HepG2 (cell line): ENCODE data around the gene SHPK. TPM values are rescaled to one million over a fixed set of nuclear protein-coding genes. Genes with fewer than 3 reads are reported as not detected.

Experiments used
- ADNP ChIP-seq: sonication (generic); formaldehyde crosslinking; IDR thresholded peaks from 2 replicates; pipeline ENCODE4 v1.4.0; 2020; ENCODE audit warnings: missing genetic modification reagents
- CBFB ChIP-seq: sonication (generic); formaldehyde crosslinking; IDR thresholded peaks from 2 replicates; pipeline ENCODE4 v1.4.0; 2020; ENCODE audit warnings: missing genetic modification reagents
- CREM ChIP-seq, 2 experiments: sonication (generic) in 1 of 2; formaldehyde crosslinking in 1 of 2; IDR thresholded peaks; 2 replicates each; pipeline versions ENCODE4 v1.4.0 to v1.6.1; 2016 to 2020; ENCODE audit warnings: antibody characterized with exemption in 1 of 2, mild to moderate bottlenecking in 1 of 2, missing genetic modification reagents in 1 of 2
- DMTF1 ChIP-seq: sonication (generic); formaldehyde crosslinking; IDR thresholded peaks from 2 replicates; pipeline ENCODE4 v1.4.0; 2020; ENCODE audit warnings: mild to moderate bottlenecking, missing genetic modification reagents
- ETV5 ChIP-seq: IDR thresholded peaks from 2 replicates; pipeline ENCODE4 v1.6.1; 2018; ENCODE audit warnings: missing biosample characterization, missing genetic modification reagents, inconsistent platforms, borderline replicate concordance
- NFKB2 ChIP-seq: sonication (generic); formaldehyde crosslinking; IDR thresholded peaks from 2 replicates; pipeline ENCODE4 v1.4.0; 2020; ENCODE audit warnings: missing genetic modification reagents, borderline replicate concordance
- ONECUT2 ChIP-seq: sonication (generic); formaldehyde crosslinking; IDR thresholded peaks from 2 replicates; pipeline ENCODE4 v1.4.0; 2020; ENCODE audit warnings: missing genetic modification reagents
- RORA ChIP-seq: sonication (generic); formaldehyde crosslinking; IDR thresholded peaks from 2 replicates; pipeline ENCODE4 v1.5.0; 2020; ENCODE audit warnings: mild to moderate bottlenecking, missing genetic modification reagents, moderate library complexity
- SETDB1 ChIP-seq: sonication (generic); formaldehyde crosslinking; IDR thresholded peaks from 2 replicates; pipeline ENCODE4 v1.5.1; 2020; ENCODE audit warnings: missing genetic modification reagents, mild to moderate bottlenecking, borderline replicate concordance
- SMC3 ChIP-seq: IDR thresholded peaks from 2 replicates; pipeline ENCODE4 v1.6.1; 2011; ENCODE audit warnings: low read length, improper control_type of control experiment
- SYNCRIP ChIP-seq: fragments of 200-400 bp; formaldehyde crosslinking; IDR thresholded peaks from 2 replicates; pipeline ENCODE4 v1.6.1; 2018; ENCODE audit warnings: mild to moderate bottlenecking, low read depth, low read length; ENCODE audit not compliant: insufficient read depth
- TFDP1 ChIP-seq: IDR thresholded peaks from 2 replicates; pipeline ENCODE4 v1.6.1; 2016; ENCODE audit warnings: missing compliant biosample characterization, missing genetic modification reagents, borderline replicate concordance
- ZNF326 ChIP-seq: sonication (generic); formaldehyde crosslinking; IDR thresholded peaks from 2 replicates; pipeline ENCODE4 v1.4.0; 2020; ENCODE audit warnings: missing genetic modification reagents, borderline replicate concordance
- ZNF710 ChIP-seq: sonication (generic); formaldehyde crosslinking; IDR thresholded peaks from 2 replicates; pipeline ENCODE4 v1.5.0; 2020; ENCODE audit warnings: mild to moderate bottlenecking, missing genetic modification reagents, borderline replicate concordance
- ZSCAN12 ChIP-seq: sonication (generic); formaldehyde crosslinking; IDR thresholded peaks from 2 replicates; pipeline ENCODE4 v1.9.0; 2021; ENCODE audit warnings: mild to moderate bottlenecking, missing genetic modification reagents
- polyA plus RNA-seq, 8 experiments: library from polyadenylated mRNA; depleted of rRNA in 3 of 8; stranded (reverse) in 7 of 8; unstranded in 1 of 8; fragments of >200 nt; fragmentation: Illumina TruSeq in 4 of 8; extraction: Trizol in 4 of 8; gene quantifications; 2 replicates each; pipeline versions ENCODE4 v1.2.1 to v1.2.3, GENCODE V29; 2011 to 2016; ENCODE audit warnings: low read depth in 4 of 8, missing spikeins in 1 of 8, mixed read lengths in 1 of 8; ENCODE audit not compliant: insufficient read depth in 1 of 8
- total RNA-seq, 5 experiments: library from RNA; depleted of rRNA; stranded (reverse); fragments of >200 nt; fragmentation: Illumina TruSeq; extraction: Trizol; gene quantifications; 2 replicates each; pipeline ENCODE4 v1.2.3, GENCODE V29; 2016; ENCODE audit warnings: low read depth in 1 of 5
- TF ChIP-seq, protein P1 (sequence below): fragments of 450-650 bp; IDR thresholded peaks from 2 replicates; pipeline ENCODE4 v1.6.1; 2017
- TF ChIP-seq, protein P2 (sequence below): sonication (generic); formaldehyde crosslinking; IDR thresholded peaks from 2 replicates; pipeline ENCODE4 v1.4.0; 2020; ENCODE audit warnings: missing genetic modification reagents, borderline replicate concordance
- TF ChIP-seq, protein P3 (sequence below): sonication (generic); formaldehyde crosslinking; IDR thresholded peaks from 2 replicates; pipeline ENCODE4 v1.5.0; 2020; ENCODE audit warnings: missing genetic modification reagents

The SHPK gene
- total and polyA plus RNA-seq, 2 of the 13 experiments (the other 11 are each of a cell fraction or from before 2014, with no cell fraction given) = 16.2 to 30.9 TPM

DNA sequence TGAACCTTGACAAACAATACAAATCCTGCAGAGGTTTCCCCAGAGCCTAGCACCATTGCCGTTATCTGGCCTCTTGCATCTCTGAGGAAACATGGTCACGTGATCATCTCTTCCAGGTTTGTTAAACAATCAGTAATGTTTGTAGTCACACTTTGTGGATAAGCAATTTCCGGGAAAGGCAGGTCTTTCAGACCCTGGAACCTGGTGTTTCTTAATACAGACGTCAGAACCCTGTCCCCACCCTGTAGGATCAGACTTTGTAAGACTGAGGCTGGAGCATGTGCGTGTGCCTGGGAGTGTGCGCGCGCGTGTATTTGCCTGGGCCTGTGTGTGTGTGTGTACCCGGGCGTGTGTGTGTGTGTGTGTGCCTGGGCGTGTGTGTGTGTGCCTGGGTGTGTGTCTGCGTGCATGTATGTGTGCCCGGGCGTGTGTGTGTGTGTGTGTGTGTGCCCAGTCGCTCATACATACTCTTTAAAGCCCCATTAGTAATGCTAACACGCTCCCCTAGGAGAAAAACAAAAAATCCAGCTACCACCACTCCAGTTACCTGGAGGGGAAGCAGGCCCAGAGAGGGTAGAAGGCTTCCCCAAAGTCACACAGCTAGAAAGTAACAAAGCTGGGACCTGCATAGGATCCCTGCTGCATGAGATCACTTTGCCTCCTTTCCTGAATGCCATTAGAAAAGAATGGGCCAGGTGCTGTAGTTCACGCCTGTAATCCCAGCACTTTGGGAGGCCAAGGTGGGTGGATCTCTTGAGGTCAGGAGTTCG, 5.9 kb upstream of the SHPK start (continued):
- TF ChIP-seq SYNCRIP (no peak), ZNF710 (CRISPR knock-in tag) (no peak), TFDP1 (CRISPR knock-in tag) (no peak; the same call in 1 of the 2 replicates), ZNF326 (CRISPR knock-in tag) (no peak), DMTF1 (no peak), ADNP (no peak), SMC3 (no peak), NFKB2 (CRISPR knock-in tag) (no peak), ZSCAN12 (CRISPR knock-in tag) (no peak), SETDB1 (CRISPR knock-in tag) (no peak), ONECUT2 (no peak), CREM (IDR thresholded peaks at IDR 0.05) (peak; percentile 70), CREM (CRISPR knock-in tag; IDR thresholded peaks at IDR 0.05) (no peak), RORA (CRISPR knock-in tag) (no peak), ETV5 (CRISPR knock-in tag) (peak; percentile 82; the same call in 1 of the 2 replicates), CBFB (CRISPR knock-in tag) (no peak)
- TF ChIP-seq, protein P1, sequence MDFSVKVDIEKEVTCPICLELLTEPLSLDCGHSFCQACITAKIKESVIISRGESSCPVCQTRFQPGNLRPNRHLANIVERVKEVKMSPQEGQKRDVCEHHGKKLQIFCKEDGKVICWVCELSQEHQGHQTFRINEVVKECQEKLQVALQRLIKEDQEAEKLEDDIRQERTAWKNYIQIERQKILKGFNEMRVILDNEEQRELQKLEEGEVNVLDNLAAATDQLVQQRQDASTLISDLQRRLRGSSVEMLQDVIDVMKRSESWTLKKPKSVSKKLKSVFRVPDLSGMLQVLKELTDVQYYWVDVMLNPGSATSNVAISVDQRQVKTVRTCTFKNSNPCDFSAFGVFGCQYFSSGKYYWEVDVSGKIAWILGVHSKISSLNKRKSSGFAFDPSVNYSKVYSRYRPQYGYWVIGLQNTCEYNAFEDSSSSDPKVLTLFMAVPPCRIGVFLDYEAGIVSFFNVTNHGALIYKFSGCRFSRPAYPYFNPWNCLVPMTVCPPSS = no peak
- TF ChIP-seq, protein P2, sequence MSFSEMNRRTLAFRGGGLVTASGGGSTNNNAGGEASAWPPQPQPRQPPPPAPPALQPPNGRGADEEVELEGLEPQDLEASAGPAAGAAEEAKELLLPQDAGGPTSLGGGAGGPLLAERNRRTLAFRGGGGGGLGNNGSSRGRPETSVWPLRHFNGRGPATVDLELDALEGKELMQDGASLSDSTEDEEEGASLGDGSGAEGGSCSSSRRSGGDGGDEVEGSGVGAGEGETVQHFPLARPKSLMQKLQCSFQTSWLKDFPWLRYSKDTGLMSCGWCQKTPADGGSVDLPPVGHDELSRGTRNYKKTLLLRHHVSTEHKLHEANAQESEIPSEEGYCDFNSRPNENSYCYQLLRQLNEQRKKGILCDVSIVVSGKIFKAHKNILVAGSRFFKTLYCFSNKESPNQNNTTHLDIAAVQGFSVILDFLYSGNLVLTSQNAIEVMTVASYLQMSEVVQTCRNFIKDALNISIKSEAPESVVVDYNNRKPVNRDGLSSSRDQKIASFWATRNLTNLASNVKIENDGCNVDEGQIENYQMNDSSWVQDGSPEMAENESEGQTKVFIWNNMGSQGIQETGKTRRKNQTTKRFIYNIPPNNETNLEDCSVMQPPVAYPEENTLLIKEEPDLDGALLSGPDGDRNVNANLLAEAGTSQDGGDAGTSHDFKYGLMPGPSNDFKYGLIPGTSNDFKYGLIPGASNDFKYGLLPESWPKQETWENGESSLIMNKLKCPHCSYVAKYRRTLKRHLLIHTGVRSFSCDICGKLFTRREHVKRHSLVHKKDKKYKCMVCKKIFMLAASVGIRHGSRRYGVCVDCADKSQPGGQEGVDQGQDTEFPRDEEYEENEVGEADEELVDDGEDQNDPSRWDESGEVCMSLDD (CRISPR knock-in tag) = no peak
- TF ChIP-seq, protein P3, sequence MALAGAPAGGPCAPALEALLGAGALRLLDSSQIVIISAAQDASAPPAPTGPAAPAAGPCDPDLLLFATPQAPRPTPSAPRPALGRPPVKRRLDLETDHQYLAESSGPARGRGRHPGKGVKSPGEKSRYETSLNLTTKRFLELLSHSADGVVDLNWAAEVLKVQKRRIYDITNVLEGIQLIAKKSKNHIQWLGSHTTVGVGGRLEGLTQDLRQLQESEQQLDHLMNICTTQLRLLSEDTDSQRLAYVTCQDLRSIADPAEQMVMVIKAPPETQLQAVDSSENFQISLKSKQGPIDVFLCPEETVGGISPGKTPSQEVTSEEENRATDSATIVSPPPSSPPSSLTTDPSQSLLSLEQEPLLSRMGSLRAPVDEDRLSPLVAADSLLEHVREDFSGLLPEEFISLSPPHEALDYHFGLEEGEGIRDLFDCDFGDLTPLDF (CRISPR knock-in tag) = no peak
